Activated naive CD8-positive, alpha-beta T cell treated with anti-CD3 and anti-CD28 coated beads, Interleukin-2, amount 50 U/mL, for 16 hours (primary cell): ENCODE data around the gene MARCOL.

Source experiments
- DNase-seq: peaks from one replicate; pipeline ENCODE4 v3.0.0-alpha.2; 2020; ENCODE audit warnings: low read depth, low spot score

The MARCOL gene

DNA sequence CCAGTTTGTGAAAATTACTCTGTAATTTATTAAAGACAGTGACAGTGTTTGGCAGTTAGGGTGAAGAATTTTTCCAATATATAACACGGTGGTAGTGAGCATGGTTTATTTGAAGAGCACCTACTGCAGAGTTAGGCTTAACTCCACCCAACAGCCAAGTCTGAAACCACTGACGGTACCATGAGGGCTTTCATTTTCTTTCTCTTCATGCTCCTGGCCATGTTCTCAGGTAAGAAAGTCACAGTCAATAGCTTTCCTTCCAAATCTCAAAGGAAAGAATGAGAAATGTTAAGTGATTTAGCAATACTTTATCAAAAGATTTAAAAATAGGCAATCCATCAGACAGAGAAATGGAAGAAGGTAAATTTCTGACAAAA, at the start of gene MARCOL:
Gene MARCOL, plus strand, starts transcription at position 108 of the 377 bp plus-strand sequence. Its CDS starts 73 bp downstream, at position 181.
- DNase-seq = no peak

- no peak for DNase-seq
These were observed 47.3 kb upstream of the MARCOL start for GRCh38 chr5:148191010-148191409.

- no peak for DNase-seq
These were observed 45.1 kb upstream of the MARCOL start for GRCh38 chr5:148193202-148193601.

- DNase-seq = no peak
These were observed 37.2 kb upstream of the MARCOL start for GRCh38 chr5:148201151-148201550.

GRCh38 chr5:148202531-148203203, 35.7 kb upstream of the MARCOL start, which contains the start of gene SPINK6:
SPINK6 (plus strand) TSS chr5:148203042; CDS start chr5:148203097, 55 bp downstream.
- no peak for DNase-seq

- no peak for DNase-seq
These were observed 33.1 kb upstream of the MARCOL start for GRCh38 chr5:148205044-148205806.

GRCh38 chr5:148205865-148206264, 32.5 kb upstream of the MARCOL start:
- no peak for DNase-seq

DNA sequence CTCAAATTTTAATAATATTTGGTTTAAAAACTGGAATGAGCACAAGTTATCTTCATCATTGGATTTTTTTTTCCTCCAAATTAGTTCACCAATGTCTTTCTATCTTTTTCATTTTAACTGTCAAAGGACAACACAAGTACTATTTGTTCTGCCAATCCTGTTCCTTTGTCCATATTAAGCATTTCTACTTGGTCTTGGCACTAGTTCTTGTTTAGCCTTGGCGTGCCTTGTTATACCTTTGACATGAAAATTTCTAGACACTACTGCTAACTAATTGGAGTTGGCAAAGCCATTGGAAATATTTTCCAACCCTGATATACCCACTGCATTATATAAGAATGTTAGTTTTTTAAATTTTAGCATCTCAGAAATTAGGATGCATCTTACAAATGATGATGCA, 31.7 kb upstream of the MARCOL start:
- no peak for DNase-seq

- DNase-seq = no peak
These were observed 30.1 kb upstream of the MARCOL start for GRCh38 chr5:148208226-148208625.

- no peak for DNase-seq
These were observed 29.1 kb upstream of the MARCOL start for GRCh38 chr5:148209151-148209770.

DNA sequence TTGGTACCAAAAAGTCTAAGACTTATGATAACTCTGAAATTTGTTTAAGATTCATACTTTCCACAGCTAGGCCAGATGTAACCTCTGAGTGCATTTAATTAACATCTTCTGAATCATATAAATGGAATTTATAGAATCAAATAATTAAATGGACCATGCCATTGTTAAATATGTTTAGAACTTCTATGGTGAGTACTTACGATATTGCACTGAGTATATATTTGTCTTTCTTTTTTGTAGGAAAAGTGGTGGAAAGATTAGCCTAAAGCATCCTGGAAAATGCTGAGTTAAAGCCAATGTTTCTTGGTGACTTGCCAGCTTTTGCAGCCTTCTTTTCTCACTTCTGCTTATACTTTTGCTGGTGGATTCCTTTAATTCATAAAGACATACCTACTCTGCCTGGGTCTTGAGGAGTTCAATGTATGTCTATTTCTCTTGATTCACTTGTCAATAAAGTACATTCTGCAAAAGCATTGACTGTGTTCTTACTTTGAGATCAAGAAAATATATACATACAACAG, 23.6 kb upstream of the MARCOL start:
- no peak for DNase-seq

- no peak for DNase-seq
These were observed 16.8 kb upstream of the MARCOL start for GRCh38 chr5:148221508-148221907.

- DNase-seq = no peak
These were observed 14.1 kb upstream of the MARCOL start for GRCh38 chr5:148224117-148224742.

DNA sequence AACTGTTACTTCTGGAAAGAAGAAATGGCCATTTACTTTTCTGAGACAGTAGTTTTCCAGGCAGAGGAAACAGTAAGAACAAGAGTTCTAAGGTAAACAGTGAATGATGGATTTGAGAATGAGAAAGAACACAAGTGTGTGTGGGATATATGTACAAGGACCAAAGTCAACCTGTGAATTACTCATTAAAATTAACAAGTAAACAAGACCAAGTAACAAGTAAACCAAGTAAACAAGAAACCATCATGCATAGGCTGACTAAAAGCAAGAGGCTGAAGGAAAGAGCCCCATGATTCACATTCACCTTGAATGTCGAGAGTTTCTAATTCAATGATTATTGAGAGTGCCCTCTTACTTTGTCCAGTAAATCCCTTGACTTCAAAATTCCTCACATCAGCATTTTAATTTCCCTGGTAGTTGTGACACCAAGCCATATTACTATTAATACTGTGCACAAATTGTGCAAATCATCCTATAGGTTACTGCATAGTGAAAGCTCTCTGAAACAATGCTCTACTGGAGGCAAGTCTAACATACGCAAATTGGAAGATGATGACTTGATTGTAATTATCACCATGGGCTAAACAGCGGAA, 9.8 kb upstream of the MARCOL start:
- DNase-seq = no peak

GRCh38 chr5:148229840-148230239, 8.5 kb upstream of the MARCOL start:
- no peak for DNase-seq

GRCh38 chr5:148230240-148230639, 8.1 kb upstream of the MARCOL start:
- DNase-seq = no peak

- DNase-seq = no peak
These were observed 424 bp upstream of the MARCOL start for GRCh38 chr5:148237785-148238417.

DNA sequence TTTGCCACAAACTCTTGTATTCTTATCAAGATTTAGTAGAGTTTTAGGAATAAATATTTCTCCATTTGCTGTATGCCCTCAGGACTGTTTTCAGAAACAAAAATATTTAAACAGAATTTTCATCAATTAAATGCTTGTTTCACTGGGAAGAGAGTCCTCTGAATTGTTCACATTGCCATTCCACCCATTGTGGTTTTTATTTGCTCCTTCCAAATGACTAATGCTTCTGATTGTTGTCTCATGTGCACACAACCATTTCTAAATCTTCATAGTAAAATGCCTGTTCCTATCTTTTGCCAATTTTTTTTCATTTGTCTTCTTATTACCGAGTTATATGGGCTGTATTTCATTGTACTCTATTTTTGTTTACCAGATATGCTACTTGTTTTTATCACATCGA, 10.6 kb downstream of the MARCOL start:
- no peak for DNase-seq

GRCh38 chr5:148255456-148255855, 17.1 kb downstream of the MARCOL start:
- no peak for DNase-seq

DNA sequence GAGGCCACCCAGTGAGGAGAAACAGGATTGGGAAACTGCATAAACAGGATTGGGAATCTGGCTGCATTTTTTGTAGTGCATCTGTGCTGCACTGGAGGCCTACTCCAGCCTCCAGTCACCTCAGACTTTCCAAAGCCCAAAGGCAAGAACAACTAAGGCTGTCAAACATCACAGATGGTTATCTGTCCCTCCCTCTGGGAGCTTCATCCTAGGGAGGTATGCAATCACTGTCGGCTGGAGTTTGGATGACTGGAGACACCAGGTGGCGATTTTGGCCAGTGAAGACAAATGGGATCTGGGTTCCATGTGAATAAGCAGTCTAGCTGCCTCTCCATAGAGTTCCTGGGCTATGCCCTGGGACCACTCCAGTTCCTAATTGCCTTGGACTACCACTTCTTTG, 21.0 kb downstream of the MARCOL start:
- DNase-seq = no peak

- no peak for DNase-seq
These were observed 22.9 kb downstream of the MARCOL start for GRCh38 chr5:148261221-148261620.
